ENCODE measurements around the gene APOA5. TPM values are rescaled to one million over a fixed set of nuclear protein-coding genes. Genes with fewer than 3 reads are reported as not detected.

Gene APOA5
- total RNA-seq, 1 donor from 2014 or later = not detected

DNA sequence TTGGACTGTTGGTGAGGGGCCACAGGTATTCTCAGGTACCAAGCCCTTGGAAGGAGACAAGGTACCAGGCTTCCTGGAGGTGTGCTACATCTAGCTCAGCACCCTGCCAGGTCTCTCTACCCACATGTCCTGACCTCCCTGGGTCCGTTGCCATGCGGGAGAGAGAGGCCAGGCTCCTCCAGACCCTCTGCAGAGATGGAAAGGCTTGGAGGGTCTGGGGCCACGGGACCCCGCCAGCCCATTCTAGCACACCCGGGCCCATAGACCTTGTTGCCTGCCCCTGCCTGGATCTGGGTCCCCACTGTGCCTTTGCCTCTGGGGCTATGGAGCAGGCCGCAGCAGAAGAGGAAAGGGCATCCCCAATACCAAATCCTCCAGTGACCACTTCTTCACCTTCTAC is 35.8 kb upstream of the APOA5 start:
- H3K27me3 ChIP-seq (ENCODE audit: control insufficient read depth, insufficient read depth, low read length) = peaks cover 6% of the 10 kb centered on the region
- no peaks in the 10 kb centered on the region for H3K36me3 ChIP-seq (ENCODE audit: control insufficient read depth, insufficient read depth, low read length)
- DNase-seq (ENCODE audit: low read depth) = no peak
- TF ChIP-seq, protein P1, sequence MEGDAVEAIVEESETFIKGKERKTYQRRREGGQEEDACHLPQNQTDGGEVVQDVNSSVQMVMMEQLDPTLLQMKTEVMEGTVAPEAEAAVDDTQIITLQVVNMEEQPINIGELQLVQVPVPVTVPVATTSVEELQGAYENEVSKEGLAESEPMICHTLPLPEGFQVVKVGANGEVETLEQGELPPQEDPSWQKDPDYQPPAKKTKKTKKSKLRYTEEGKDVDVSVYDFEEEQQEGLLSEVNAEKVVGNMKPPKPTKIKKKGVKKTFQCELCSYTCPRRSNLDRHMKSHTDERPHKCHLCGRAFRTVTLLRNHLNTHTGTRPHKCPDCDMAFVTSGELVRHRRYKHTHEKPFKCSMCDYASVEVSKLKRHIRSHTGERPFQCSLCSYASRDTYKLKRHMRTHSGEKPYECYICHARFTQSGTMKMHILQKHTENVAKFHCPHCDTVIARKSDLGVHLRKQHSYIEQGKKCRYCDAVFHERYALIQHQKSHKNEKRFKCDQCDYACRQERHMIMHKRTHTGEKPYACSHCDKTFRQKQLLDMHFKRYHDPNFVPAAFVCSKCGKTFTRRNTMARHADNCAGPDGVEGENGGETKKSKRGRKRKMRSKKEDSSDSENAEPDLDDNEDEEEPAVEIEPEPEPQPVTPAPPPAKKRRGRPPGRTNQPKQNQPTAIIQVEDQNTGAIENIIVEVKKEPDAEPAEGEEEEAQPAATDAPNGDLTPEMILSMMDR (IDR thresholded peaks at IDR 0.05; ENCODE audit: insufficient read depth, low read length, poor library complexity, severe bottlenecking) = no peak
- H3K4me3 ChIP-seq (ENCODE audit: low read depth, low read length) = no peak overlapping the region

- DNase-seq (ENCODE audit: low read depth) = no peak
- no peak overlapping the region for H3K4me3 ChIP-seq (ENCODE audit: low read depth, low read length)
- TF ChIP-seq, protein P1 (IDR thresholded peaks at IDR 0.05; ENCODE audit: insufficient read depth, low read length, poor library complexity, severe bottlenecking) = no peak
- H3K27me3 ChIP-seq (ENCODE audit: control insufficient read depth, insufficient read depth, low read length) = peaks cover 6% of the 10 kb centered on the region
- H3K36me3 ChIP-seq (ENCODE audit: control insufficient read depth, insufficient read depth, low read length) = no peaks in the 10 kb centered on the region
These were observed 35.2 kb upstream of the APOA5 start for GRCh38 chr11:116826751-116827431.

DNA sequence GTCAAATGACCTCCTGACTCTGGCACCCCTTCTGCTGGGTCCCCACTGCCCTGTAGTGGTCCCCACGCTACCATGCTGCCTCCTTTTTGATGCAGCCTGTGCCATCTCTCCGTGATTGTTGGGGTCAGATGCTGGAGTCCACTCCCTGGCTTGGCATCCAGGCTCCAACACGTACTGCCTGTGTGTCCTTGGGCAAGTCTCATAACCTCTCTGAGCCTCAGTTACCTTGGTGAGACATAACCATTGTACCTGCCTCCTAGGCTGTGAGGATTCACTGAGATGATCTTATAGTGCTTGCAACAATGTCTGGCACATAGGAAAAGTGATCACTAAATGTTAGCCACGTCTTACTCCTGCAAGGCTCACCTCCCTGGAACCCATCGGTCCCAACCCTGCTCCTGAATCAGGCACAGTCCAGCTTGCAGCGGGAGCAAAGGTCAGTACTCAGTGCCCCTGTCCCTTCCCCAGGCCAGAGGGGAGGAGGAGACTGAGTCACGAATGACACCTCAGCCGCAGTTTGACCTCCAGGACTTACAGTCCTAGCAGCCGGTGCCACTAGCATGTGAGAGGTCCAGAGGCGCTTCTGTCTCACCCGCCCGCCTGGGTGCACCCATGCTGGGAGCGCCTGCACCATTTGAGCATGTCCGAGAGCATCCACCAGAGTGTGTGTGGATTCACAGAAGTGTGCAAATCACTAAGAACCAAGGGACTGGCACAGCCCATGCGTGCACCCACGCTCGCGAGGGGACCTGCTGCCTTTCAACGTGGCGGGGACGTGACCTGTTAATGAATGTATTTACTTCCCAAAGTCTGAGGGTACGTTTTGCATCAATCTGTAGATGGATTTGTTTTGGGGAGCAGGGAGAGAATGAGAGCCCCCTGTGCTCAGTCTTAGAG is 34.4 kb upstream of the APOA5 start:
- H3K27me3 ChIP-seq (ENCODE audit: control insufficient read depth, insufficient read depth, low read length) = peaks cover 6% of the 10 kb centered on the region
- TF ChIP-seq, protein P1 (IDR thresholded peaks at IDR 0.05; ENCODE audit: insufficient read depth, low read length, poor library complexity, severe bottlenecking) = no peak
- no peaks in the 10 kb centered on the region for H3K36me3 ChIP-seq (ENCODE audit: control insufficient read depth, insufficient read depth, low read length)
- no peak overlapping the region for H3K4me3 ChIP-seq (ENCODE audit: low read depth, low read length)
- DNase-seq (ENCODE audit: low read depth) = no peak

- DNase-seq (ENCODE audit: low read depth) = no peak
- H3K4me3 ChIP-seq (ENCODE audit: low read depth, low read length) = no peak overlapping the region
- TF ChIP-seq, protein P1 (IDR thresholded peaks at IDR 0.05; ENCODE audit: insufficient read depth, low read length, poor library complexity, severe bottlenecking) = no peak
- peaks cover 6% of the 10 kb centered on the region for H3K27me3 ChIP-seq (ENCODE audit: control insufficient read depth, insufficient read depth, low read length)
- H3K36me3 ChIP-seq (ENCODE audit: control insufficient read depth, insufficient read depth, low read length) = no peaks in the 10 kb centered on the region
These were observed 33.8 kb upstream of the APOA5 start for GRCh38 chr11:116825434-116825833.

DNA sequence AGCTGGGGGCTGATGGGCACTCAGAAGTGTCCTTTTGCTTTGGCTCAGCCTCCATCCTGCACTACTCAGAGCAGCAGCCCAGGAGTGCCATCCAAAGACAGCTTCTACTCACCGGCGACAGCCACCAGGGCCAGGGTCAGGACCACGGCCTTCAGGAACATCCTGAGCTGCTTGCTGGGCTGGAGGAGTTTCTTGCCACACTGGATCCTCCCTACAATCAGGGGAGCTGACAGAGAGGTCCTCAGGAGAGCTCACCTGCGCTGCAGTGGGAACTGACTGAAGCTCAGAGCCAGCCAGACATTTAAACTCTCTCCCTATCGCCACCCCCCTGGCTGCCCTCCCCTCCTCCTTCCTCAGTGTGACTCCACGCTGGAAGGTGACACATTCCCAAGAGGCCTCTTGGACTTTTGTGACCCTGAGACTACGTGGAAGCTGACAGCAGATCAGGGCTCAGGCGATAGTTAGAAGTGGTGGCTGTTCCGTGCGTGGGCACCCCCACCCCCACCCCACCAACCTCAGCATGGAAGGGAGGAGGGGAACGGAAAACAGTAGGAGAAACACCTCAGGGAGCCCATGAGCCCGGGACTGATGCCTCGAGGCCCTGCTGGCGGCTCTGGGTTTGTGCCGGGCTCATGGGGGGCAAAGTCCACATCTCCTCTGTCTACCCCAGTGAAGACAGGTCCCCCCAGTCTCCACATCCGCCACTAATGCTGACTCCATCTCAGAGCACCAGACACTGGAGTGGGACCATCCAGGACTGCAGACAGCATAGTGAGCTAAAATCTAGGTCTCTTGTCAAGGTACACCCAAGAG is 31.6 kb upstream of the APOA5 start, which contains the start of gene APOA4:
TSS of gene APOA4 (minus strand) at position 274 of the 813 bp plus-strand sequence. CDS start at position 161, 113 bp downstream.
- Histone ChIP-seq H3K36me3 (ENCODE audit: control insufficient read depth, insufficient read depth, low read length) (no peaks in the 10 kb centered on the region), H3K27me3 (ENCODE audit: control insufficient read depth, insufficient read depth, low read length) (peaks cover 4% of the 10 kb centered on the region), H3K4me3 (ENCODE audit: low read depth, low read length) (no peak within 1 kb of the TSS)
- no peak for DNase-seq (ENCODE audit: low read depth)
- TF ChIP-seq, protein P1 (IDR thresholded peaks at IDR 0.05; ENCODE audit: insufficient read depth, low read length, poor library complexity, severe bottlenecking) = no peak
